ENCODE measurements around the gene LDLRAD3. TPM values are rescaled to one million over a fixed set of nuclear protein-coding genes. Genes with fewer than 3 reads are reported as not detected.
A peak's percentile ranks its signal among the peaks of the same experiment; 100 is the strongest.

LDLRAD3 gene
- total RNA-seq, 1 donor from 2014 or later: 39.1 TPM

- peak overlapping the region; percentile 84 for H3K27ac Mint-ChIP-seq
Measured at GRCh38 chr11:36141196-36141953, 197.5 kb downstream of the LDLRAD3 start.

GRCh38 chr11:36141956-36142355, 198.1 kb downstream of the LDLRAD3 start:
- DNase-seq (ENCODE audit: low spot score in 2 of 2, unreplicated experiment in 2 of 2): no peak
- H3K9me3 Mint-ChIP-seq: peaks cover 3% of the 10 kb centered on the region
- peaks cover 3% of the 10 kb centered on the region for H3K36me3 Mint-ChIP-seq
- no peak for TF ChIP-seq CTCF (IDR thresholded peaks at IDR 0.05; ENCODE audit: unreplicated experiment)
- H3K27me3 Mint-ChIP-seq (ENCODE audit: low read depth): no peaks in the 10 kb centered on the region
- H3K4me1 Mint-ChIP-seq: peaks cover 38% of the 10 kb centered on the region
- peak overlapping the region; percentile 84 for H3K27ac Mint-ChIP-seq
- H3K4me3 Mint-ChIP-seq: no peak overlapping the region

More at GRCh38 chr11:36141196-36141953, 197.5 kb downstream of the LDLRAD3 start:
- Mint-ChIP-seq H3K36me3 (peaks cover 3% of the 10 kb centered on the region), H3K4me3 (no peak overlapping the region), H3K27me3 (ENCODE audit: low read depth) (no peaks in the 10 kb centered on the region), H3K4me1 (peaks cover 38% of the 10 kb centered on the region), H3K9me3 (peaks cover under 1% of the 10 kb centered on the region)
- TF ChIP-seq CTCF (IDR thresholded peaks at IDR 0.05; ENCODE audit: unreplicated experiment): no peak
- DNase-seq (ENCODE audit: low spot score in 2 of 2, unreplicated experiment in 2 of 2): no peak

GRCh38 chr11:36142439-36142838, 198.6 kb downstream of the LDLRAD3 start:
- no peak for DNase-seq (ENCODE audit: low spot score in 2 of 2, unreplicated experiment in 2 of 2)
- Mint-ChIP-seq H3K4me3 (no peak overlapping the region), H3K27me3 (ENCODE audit: low read depth) (no peaks in the 10 kb centered on the region), H3K4me1 (peaks cover 36% of the 10 kb centered on the region), H3K27ac (peak overlapping the region; percentile 84), H3K9me3 (peaks cover 3% of the 10 kb centered on the region), H3K36me3 (peaks cover 3% of the 10 kb centered on the region)
- no peak for TF ChIP-seq CTCF (IDR thresholded peaks at IDR 0.05; ENCODE audit: unreplicated experiment)

- Mint-ChIP-seq H3K27ac (peak overlapping the region; percentile 9), H3K27me3 (ENCODE audit: low read depth) (no peaks in the 10 kb centered on the region), H3K9me3 (peaks cover 3% of the 10 kb centered on the region), H3K4me3 (no peak overlapping the region), H3K36me3 (peaks cover 3% of the 10 kb centered on the region), H3K4me1 (peaks cover 31% of the 10 kb centered on the region)
- DNase-seq (ENCODE audit: low spot score in 2 of 2, unreplicated experiment in 2 of 2): no peak
- no peak for TF ChIP-seq CTCF (IDR thresholded peaks at IDR 0.05; ENCODE audit: unreplicated experiment)
Measured at GRCh38 chr11:36142879-36143278, 199.0 kb downstream of the LDLRAD3 start.

GRCh38 chr11:36146437-36146836, 202.6 kb downstream of the LDLRAD3 start:
- peaks cover 36% of the 10 kb centered on the region for H3K4me1 Mint-ChIP-seq
- H3K27ac Mint-ChIP-seq: peak overlapping the region; percentile 75
- H3K9me3 Mint-ChIP-seq: peaks cover 3% of the 10 kb centered on the region
- peaks cover 5% of the 10 kb centered on the region for H3K36me3 Mint-ChIP-seq
- no peak for DNase-seq (ENCODE audit: low spot score in 2 of 2, unreplicated experiment in 2 of 2)
- H3K4me3 Mint-ChIP-seq: no peak overlapping the region
- no peak for TF ChIP-seq CTCF (IDR thresholded peaks at IDR 0.05; ENCODE audit: unreplicated experiment)
- no peaks in the 10 kb centered on the region for H3K27me3 Mint-ChIP-seq (ENCODE audit: low read depth)
